NB4 (cell line): Measurements from ENCODE around the gene AIF1.

Source experiments
- CTCF ChIP-seq: IDR thresholded peaks from one replicate; pipeline ENCODE4 v1.5.1; 2012; ENCODE audit warnings: low read depth, low read length
- POLR2A ChIP-seq: IDR thresholded peaks from 2 replicates; pipeline ENCODE4 v1.6.1; 2011; ENCODE audit warnings: mild to moderate bottlenecking; ENCODE audit not compliant: insufficient read length; ENCODE audit errors: extremely low read depth
- TF ChIP-seq, protein P1 (sequence below): IDR thresholded peaks from 2 replicates; pipeline ENCODE4 v1.6.1; 2011; ENCODE audit warnings: low read depth, low read length

DNA sequence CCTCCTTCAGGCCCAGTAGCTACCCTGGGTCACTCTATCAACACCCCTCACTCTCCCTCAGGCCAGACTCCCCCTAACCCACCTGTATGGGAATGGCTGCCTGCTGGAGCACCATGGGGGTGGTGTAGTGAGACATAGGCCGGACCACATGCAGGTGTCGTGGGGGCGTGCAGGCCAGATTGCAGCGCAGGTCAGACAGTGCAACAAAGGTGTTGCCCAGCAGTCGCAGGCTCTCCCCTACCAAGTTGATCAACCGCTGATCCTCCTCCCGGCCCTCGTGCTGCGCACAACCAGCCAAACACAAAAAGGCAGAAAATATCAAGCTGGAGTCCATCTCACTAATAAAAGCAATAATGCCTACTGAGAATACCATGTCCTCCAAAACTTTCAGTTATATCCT, 30.3 kb downstream of the AIF1 start:
- TF ChIP-seq CTCF (no peak), POLR2A (no peak)
- TF ChIP-seq, protein P1, sequence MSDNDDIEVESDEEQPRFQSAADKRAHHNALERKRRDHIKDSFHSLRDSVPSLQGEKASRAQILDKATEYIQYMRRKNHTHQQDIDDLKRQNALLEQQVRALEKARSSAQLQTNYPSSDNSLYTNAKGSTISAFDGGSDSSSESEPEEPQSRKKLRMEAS = no peak
